ENCODE measurements around the gene STX4. TPM values are rescaled to one million over a fixed set of nuclear protein-coding genes. Genes with fewer than 3 reads are reported as not detected.
A peak's percentile ranks its signal among the peaks of the same experiment; 100 is the strongest.

The STX4 gene
- total and polyA plus RNA-seq, 8 donors, result 37.7 to 84.8 (median 43.3) TPM

DNA sequence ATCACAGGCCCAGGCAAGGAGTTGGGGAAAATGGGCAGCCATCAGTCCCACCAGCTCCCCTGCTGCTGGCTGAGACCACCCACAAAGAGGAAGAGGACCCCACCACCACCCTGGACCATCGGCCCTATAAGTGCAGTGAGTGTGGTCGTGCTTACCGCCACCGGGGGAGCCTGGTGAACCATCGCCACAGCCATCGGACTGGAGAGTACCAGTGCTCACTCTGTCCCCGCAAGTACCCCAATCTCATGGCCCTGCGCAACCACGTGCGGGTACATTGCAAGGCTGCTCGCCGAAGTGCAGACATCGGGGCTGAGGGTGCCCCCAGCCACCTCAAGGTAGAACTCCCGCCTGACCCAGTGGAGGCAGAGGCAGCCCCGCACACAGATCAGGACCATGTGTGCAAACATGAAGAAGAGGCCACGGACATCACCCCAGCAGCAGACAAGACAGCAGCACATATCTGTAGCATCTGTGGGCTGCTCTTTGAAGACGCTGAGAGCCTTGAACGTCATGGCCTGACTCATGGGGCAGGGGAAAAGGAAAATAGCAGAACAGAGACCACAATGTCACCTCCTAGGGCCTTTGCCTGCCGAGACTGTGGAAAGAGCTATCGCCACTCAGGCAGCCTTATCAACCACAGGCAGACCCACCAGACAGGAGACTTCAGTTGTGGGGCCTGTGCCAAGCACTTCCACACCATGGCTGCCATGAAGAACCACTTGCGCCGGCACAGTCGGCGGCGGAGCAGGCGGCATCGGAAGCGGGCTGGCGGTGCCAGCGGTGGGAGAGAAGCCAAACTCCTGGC, 44.4 kb downstream of the STX4 start:
- intact Hi-C loops (cut with DNase I), result loop anchor here (10.0 kb wide), 2 partner anchors 73 to 77 kb away; partner anchors contain the start of gene PRSS36 (in 1 of the 2)
- Histone ChIP-seq H3K4me3 (no peak overlapping the region), H3K27ac (no peak overlapping the region), H3K4me1 (peaks cover 7 to 41% of the 10 kb centered on the region in 2 donors), H3K9me3 (no peaks in the 10 kb centered on the region), H3K36me3 (peaks cover 0 to 69% of the 10 kb centered on the region in 2 donors), H3K27me3 (no peaks in the 10 kb centered on the region)
- DNase-seq, result peak in 1 of 4 donors; percentile 60
- TF ChIP-seq, protein P1, sequence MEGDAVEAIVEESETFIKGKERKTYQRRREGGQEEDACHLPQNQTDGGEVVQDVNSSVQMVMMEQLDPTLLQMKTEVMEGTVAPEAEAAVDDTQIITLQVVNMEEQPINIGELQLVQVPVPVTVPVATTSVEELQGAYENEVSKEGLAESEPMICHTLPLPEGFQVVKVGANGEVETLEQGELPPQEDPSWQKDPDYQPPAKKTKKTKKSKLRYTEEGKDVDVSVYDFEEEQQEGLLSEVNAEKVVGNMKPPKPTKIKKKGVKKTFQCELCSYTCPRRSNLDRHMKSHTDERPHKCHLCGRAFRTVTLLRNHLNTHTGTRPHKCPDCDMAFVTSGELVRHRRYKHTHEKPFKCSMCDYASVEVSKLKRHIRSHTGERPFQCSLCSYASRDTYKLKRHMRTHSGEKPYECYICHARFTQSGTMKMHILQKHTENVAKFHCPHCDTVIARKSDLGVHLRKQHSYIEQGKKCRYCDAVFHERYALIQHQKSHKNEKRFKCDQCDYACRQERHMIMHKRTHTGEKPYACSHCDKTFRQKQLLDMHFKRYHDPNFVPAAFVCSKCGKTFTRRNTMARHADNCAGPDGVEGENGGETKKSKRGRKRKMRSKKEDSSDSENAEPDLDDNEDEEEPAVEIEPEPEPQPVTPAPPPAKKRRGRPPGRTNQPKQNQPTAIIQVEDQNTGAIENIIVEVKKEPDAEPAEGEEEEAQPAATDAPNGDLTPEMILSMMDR (IDR thresholded peaks at IDR 0.05), result no peak
- no peak for ATAC-seq

DNA sequence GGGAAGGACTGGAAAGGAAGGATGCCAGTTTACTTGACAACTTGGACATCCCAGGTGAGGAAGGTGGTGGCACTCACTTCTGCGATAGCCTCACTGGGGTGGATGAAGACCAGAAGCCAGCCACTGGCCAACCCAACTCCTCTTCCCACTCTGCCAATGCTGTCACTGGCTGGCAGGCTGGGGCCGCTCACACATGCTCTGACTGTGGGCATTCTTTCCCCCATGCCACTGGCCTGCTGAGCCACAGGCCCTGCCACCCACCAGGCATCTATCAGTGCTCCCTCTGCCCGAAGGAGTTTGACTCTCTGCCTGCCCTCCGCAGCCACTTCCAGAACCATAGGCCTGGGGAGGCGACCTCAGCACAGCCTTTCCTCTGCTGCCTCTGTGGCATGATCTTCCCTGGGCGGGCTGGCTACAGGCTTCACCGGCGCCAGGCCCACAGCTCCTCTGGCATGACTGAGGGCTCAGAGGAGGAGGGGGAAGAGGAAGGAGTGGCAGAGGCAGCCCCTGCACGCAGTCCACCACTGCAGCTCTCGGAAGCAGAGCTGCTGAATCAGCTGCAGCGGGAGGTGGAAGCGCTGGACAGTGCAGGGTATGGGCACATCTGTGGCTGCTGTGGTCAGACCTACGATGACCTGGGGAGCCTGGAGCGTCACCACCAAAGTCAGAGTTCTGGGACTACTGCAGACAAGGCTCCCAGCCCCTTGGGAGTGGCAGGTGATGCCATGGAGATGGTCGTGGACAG, 45.4 kb downstream of the STX4 start:
- no peak overlapping the region for H3K4me3 ChIP-seq
- DNase-seq, result no peak
- no peak for ATAC-seq
- TF ChIP-seq, protein P1 (IDR thresholded peaks at IDR 0.05), result no peak
- intact Hi-C loops (cut with DNase I), result loop anchor here (10.0 kb wide), 2 partner anchors 74 to 76 kb away; partner anchors contain the start of gene PRSS36 (in 1 of the 2)
- H3K36me3 ChIP-seq, result peaks cover 0 to 78% of the 10 kb centered on the region in 2 donors
- H3K9me3 ChIP-seq, result no peaks in the 10 kb centered on the region
- H3K4me1 ChIP-seq, result peaks cover 7 to 38% of the 10 kb centered on the region in 2 donors
- H3K27me3 ChIP-seq, result no peaks in the 10 kb centered on the region
- H3K27ac ChIP-seq, result no peak overlapping the region

DNA sequence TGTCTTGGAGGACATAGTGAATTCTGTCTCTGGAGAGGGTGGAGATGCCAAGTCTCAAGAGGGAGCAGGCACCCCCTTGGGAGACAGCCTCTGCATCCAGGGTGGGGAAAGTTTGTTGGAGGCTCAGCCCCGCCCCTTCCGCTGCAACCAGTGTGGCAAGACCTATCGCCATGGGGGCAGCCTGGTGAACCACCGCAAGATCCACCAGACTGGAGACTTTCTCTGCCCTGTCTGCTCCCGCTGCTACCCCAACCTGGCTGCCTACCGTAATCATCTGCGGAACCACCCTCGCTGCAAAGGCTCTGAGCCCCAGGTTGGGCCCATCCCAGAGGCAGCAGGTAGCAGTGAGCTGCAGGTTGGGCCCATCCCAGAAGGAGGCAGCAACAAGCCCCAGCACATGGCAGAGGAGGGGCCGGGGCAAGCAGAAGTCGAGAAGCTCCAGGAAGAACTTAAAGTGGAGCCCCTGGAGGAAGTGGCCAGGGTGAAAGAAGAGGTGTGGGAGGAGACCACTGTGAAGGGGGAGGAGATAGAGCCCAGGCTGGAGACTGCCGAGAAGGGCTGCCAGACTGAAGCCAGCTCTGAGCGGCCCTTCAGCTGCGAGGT, 46.1 kb downstream of the STX4 start:
- H3K4me1 ChIP-seq, result peaks cover 7 to 38% of the 10 kb centered on the region in 2 donors
- intact Hi-C loops (cut with DNase I), result loop anchor here (10.0 kb wide), 2 partner anchors 75 kb away; partner anchors contain the start of gene PRSS36 (in 1 of the 2)
- H3K4me3 ChIP-seq, result no peak overlapping the region
- no peaks in the 10 kb centered on the region for H3K9me3 ChIP-seq
- H3K36me3 ChIP-seq, result peaks cover 0 to 85% of the 10 kb centered on the region in 2 donors
- no peaks in the 10 kb centered on the region for H3K27me3 ChIP-seq
- DNase-seq (no peak), ATAC-seq (no peak)
- H3K27ac ChIP-seq, result no peak overlapping the region
- TF ChIP-seq, protein P1 (IDR thresholded peaks at IDR 0.05), result no peak

DNA sequence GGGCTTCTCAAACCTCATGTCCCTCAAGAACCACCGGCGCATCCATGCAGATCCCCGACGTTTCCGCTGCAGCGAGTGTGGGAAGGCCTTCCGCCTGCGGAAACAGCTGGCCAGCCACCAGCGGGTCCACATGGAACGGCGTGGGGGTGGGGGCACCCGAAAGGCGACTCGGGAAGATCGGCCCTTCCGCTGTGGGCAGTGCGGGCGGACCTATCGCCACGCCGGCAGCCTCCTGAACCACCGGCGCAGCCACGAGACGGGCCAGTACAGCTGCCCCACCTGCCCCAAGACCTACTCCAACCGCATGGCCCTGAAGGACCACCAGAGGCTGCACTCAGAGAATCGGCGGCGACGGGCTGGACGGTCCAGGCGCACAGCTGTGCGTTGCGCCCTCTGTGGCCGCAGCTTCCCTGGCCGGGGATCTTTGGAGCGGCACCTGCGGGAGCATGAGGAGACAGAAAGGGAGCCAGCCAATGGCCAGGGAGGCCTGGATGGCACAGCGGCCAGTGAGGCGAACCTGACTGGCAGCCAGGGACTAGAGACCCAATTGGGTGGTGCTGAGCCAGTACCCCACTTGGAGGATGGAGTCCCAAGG, 46.8 kb downstream of the STX4 start:
- Histone ChIP-seq H3K27ac (no peak overlapping the region), H3K4me3 (no peak overlapping the region), H3K9me3 (no peaks in the 10 kb centered on the region), H3K36me3 (peaks cover 0 to 92% of the 10 kb centered on the region in 2 donors), H3K27me3 (no peaks in the 10 kb centered on the region), H3K4me1 (peaks cover 3 to 35% of the 10 kb centered on the region in 2 donors)
- ATAC-seq (no peak), DNase-seq (no peak)
- intact Hi-C loops (cut with DNase I), result no loop called here
- TF ChIP-seq, protein P1 (IDR thresholded peaks at IDR 0.05), result no peak
